IMR-90 (cell line): Measurements from ENCODE around the gene RFX6. TPM values are rescaled to one million over a fixed set of nuclear protein-coding genes. Genes with fewer than 3 reads are reported as not detected.

Source experiments
- ATAC-seq: fragments of 200-7000 bp; cut with Tn5 transposase; 2 replicates; pipeline ENCODE4 v1.9.1; 2020; ENCODE audit warnings: low read depth, mild to moderate bottlenecking, moderate library complexity
- BruUV-seq: library from RNA; stranded (reverse); fragments of 400-500 nt; replicated peaks from 2 replicates; lab custom pipeline; 2021; lab: Mats Ljungman, UMichigan
- CTCF ChIA-PET: fragments of 300-600 bp; formaldehyde crosslinking; extraction: SDS; loops from one replicate; lab custom pipeline; 2021; ENCODE audit warnings: antibody characterized with exemption; lab: Yijun Ruan, JAX
- POLR2A ChIA-PET: fragments of 300-600 bp; sonication (Branson Sonifier 250); formaldehyde crosslinking; loops from one replicate; lab custom pipeline; 2022; ENCODE audit warnings: antibody characterized with exemption; ENCODE audit not compliant: unreplicated experiment; lab: Charles Lee
- DNase-seq: peaks from one replicate; pipeline ENCODE4 v3.0.0; 2013
- H2AFZ ChIP-seq: replicated peaks from 2 replicates; pipeline ENCODE3; 2013; ENCODE audit warnings: low read length, mild to moderate bottlenecking; ENCODE audit not compliant: poor library complexity
- H2AK5ac ChIP-seq: 2 replicates; pipeline ENCODE4 v1.6.1; 2013; ENCODE audit warnings: low read depth, low read length, inconsistent platforms
- H2AK9ac ChIP-seq: replicated peaks from 2 replicates; pipeline ENCODE3; 2013; ENCODE audit warnings: mild to moderate bottlenecking, low read depth, low read length, moderate library complexity; ENCODE audit not compliant: poor library complexity
- H2BK120ac ChIP-seq: 2 replicates; pipeline ENCODE4 v1.6.1; 2013; ENCODE audit warnings: low read depth, low read length, inconsistent platforms
- H2BK15ac ChIP-seq: 3 replicates; pipeline ENCODE4 v1.6.1; 2013; ENCODE audit warnings: low read depth, low read length, inconsistent platforms
- H2BK20ac ChIP-seq: 2 replicates; pipeline ENCODE4 v1.6.1; 2013; ENCODE audit warnings: low read depth, mild to moderate bottlenecking, inconsistent platforms, low read length, moderate library complexity
- H2BK5ac ChIP-seq: 2 replicates; pipeline ENCODE4 v1.6.1; 2013; ENCODE audit warnings: mild to moderate bottlenecking, low read depth, low read length, inconsistent platforms; ENCODE audit not compliant: poor library complexity, severe bottlenecking
- H3K14ac ChIP-seq: replicated peaks from 2 replicates; pipeline ENCODE4 v1.6.1; 2013; ENCODE audit warnings: low read depth, low read length, inconsistent platforms
- H3K18ac ChIP-seq: 2 replicates; pipeline ENCODE4 v1.6.1; 2013; ENCODE audit warnings: low read depth, low read length, control low read depth
- H3K23ac ChIP-seq: 2 replicates; pipeline ENCODE4 v1.6.1; 2013; ENCODE audit warnings: low read depth, low read length, inconsistent platforms
- H3K27ac ChIP-seq: 2 replicates; pipeline ENCODE4 v1.5.1; 2013; ENCODE audit warnings: mild to moderate bottlenecking, control low read depth, low read length; ENCODE audit not compliant: insufficient read depth
- H3K27me3 ChIP-seq: 2 replicates; pipeline ENCODE4 v1.6.1; 2013; ENCODE audit warnings: low read length; ENCODE audit not compliant: control insufficient read depth, insufficient read depth
- H3K36me3 ChIP-seq: 2 replicates; pipeline ENCODE4 v1.6.1; 2013; ENCODE audit warnings: low read length, mixed read lengths; ENCODE audit not compliant: control insufficient read depth, insufficient read depth
- H3K4ac ChIP-seq: 2 replicates; pipeline ENCODE4 v1.6.1; 2013; ENCODE audit warnings: low read depth, low read length, inconsistent platforms
- H3K4me1 ChIP-seq: 2 replicates; pipeline ENCODE4 v1.6.1; 2013; ENCODE audit warnings: low read length, mixed read lengths; ENCODE audit not compliant: control insufficient read depth, insufficient read depth
- H3K4me2 ChIP-seq: 2 replicates; pipeline ENCODE4 v1.6.1; 2013; ENCODE audit warnings: low read depth, mild to moderate bottlenecking, control low read depth, low read length, moderate library complexity
- H3K4me3 ChIP-seq: 2 replicates; pipeline ENCODE4 v1.5.1; 2013; ENCODE audit warnings: low read depth, mild to moderate bottlenecking, control low read depth, low read length, moderate library complexity; ENCODE audit not compliant: insufficient read depth
- H3K56ac ChIP-seq: 2 replicates; pipeline ENCODE4 v1.6.1; 2013; ENCODE audit warnings: low read length, inconsistent platforms; ENCODE audit not compliant: insufficient read depth; ENCODE audit errors: extremely low read depth
- H3K79me1 ChIP-seq, 2 experiments: 2 replicates each; pipeline ENCODE4 v1.6.1; 2013; ENCODE audit warnings: low read length in 2 of 2, inconsistent platforms in 1 of 2, low read depth in 1 of 2
- H3K9ac ChIP-seq: 2 replicates; pipeline ENCODE4 v1.6.1; 2013; ENCODE audit warnings: low read depth, low read length, control low read depth
- H3K9me1 ChIP-seq: 2 replicates; pipeline ENCODE4 v1.6.1; 2013; ENCODE audit warnings: low read length, inconsistent platforms; ENCODE audit not compliant: insufficient read depth
- H3K9me3 ChIP-seq: 2 replicates; pipeline ENCODE4 v1.6.1; 2013; ENCODE audit warnings: low read length; ENCODE audit not compliant: control insufficient read depth, insufficient read depth
- H4K20me1 ChIP-seq: 2 replicates; pipeline ENCODE4 v1.6.1; 2013; ENCODE audit warnings: low read length, inconsistent platforms; ENCODE audit not compliant: insufficient read depth
- H4K5ac ChIP-seq: 2 replicates; pipeline ENCODE4 v1.6.1; 2013; ENCODE audit warnings: mild to moderate bottlenecking, low read depth, low read length, control low read depth
- H4K8ac ChIP-seq, 2 experiments: 2 replicates each; pipeline ENCODE4 v1.6.1; 2013; ENCODE audit warnings: low read depth in 2 of 2, low read length in 2 of 2, control low read depth in 1 of 2, inconsistent platforms in 1 of 2
- H4K91ac ChIP-seq: 2 replicates; pipeline ENCODE4 v1.6.1; 2013; ENCODE audit warnings: low read depth, low read length, inconsistent platforms; ENCODE audit not compliant: insufficient read depth
- CHD1 ChIP-seq: IDR thresholded peaks from 2 replicates; pipeline ENCODE4 v1.6.1; 2012; ENCODE audit warnings: low read depth, low read length, improper control_type of control experiment
- CTCF ChIP-seq: conservative IDR thresholded peaks from 2 replicates; pipeline ENCODE4 v1.5.1; 2012; ENCODE audit warnings: mild to moderate bottlenecking, low read depth, low read length, improper control_type of control experiment
- FOS ChIP-seq: fragments of 150-350 bp; IDR thresholded peaks from 2 replicates; pipeline ENCODE4 v1.6.1; 2016; ENCODE audit warnings: low read depth, low read length
- MAFK ChIP-seq: IDR thresholded peaks from 2 replicates; pipeline ENCODE4 v1.6.1; 2012; ENCODE audit warnings: low read depth, low read length, improper control_type of control experiment
- MAZ ChIP-seq: IDR thresholded peaks from 2 replicates; pipeline ENCODE4 v1.6.1; 2012; ENCODE audit warnings: low read depth, mild to moderate bottlenecking, low read length, improper control_type of control experiment, moderate library complexity, borderline replicate concordance
- RAD21 ChIP-seq: IDR thresholded peaks from 2 replicates; pipeline ENCODE4 v1.6.1; 2012; ENCODE audit warnings: low read length, improper control_type of control experiment
- SMC3 ChIP-seq: fragments of 150-350 bp; IDR thresholded peaks from 2 replicates; pipeline ENCODE4 v1.6.1; 2016; ENCODE audit warnings: low read depth, mild to moderate bottlenecking, antibody characterized with exemption, low read length, moderate library complexity
- WGBS, 2 experiments: methylation state at CpG; one replicate each; pipeline versions ENCODE4 v1.1.5 to v1.1.7; 2013; ENCODE audit warnings: missing lambda C conversion rate in 2 of 2; ENCODE audit not compliant: insufficient read length in 1 of 2; ENCODE audit errors: extremely low coverage in 2 of 2; 5-methylcytosine and 5-hydroxymethylcytosine counted together
- dilution Hi-C: fragments of 300-500 bp; cut with HindIII; formaldehyde crosslinking; loops from one replicate; pipeline ENCODE4 v1.14.3; 2018; ENCODE audit warnings: low sequenced_read_pairs; ENCODE audit not compliant: unreplicated experiment
- in situ Hi-C: fragments of 300-500 bp; cut with MboI; formaldehyde crosslinking; loops from 3 replicates; pipeline ENCODE4 v1.14.3; 2019; ENCODE audit warnings: low sequenced_read_pairs, inconsistent platforms, mixed read lengths
- intact Hi-C: fragments of 100-400 bp; cut with micrococcal nuclease; formaldehyde crosslinking; loops from 2 replicates; pipeline ENCODE4 v1.10.0; 2022
- polyA plus RNA-seq, 3 experiments: library from polyadenylated mRNA; depleted of rRNA; stranded (reverse); fragments of >200 nt; gene quantifications; 2 replicates each; pipeline ENCODE4 v1.2.3, GENCODE V29; 2012; ENCODE audit warnings: low replicate concordance in 1 of 3
- total RNA-seq: library from RNA; depleted of rRNA; stranded (reverse); fragments of >200 nt; gene quantifications from 2 replicates; pipeline ENCODE4 v1.2.3, GENCODE V29; 2012
- TF ChIP-seq, protein P1 (sequence below): fragments of 150-350 bp; IDR thresholded peaks from 2 replicates; pipeline ENCODE4 v1.6.1; 2017; ENCODE audit warnings: mild to moderate bottlenecking, antibody characterized with exemption, low read length, low read depth

Gene RFX6
- total and polyA plus RNA-seq, 2 of the 4 experiments (the other 2 are of a cell fraction): not detected

- Histone ChIP-seq H2BK15ac (no peak overlapping the region), H3K56ac (no peak overlapping the region), H2AK5ac (no peak overlapping the region), H3K9me3 (no peaks in the 10 kb centered on the region; the same call in 1 of the 2 replicates), H4K8ac (no peak overlapping the region), H3K36me3 (no peaks in the 10 kb centered on the region), H2BK5ac (no peak overlapping the region), H4K20me1 (no peaks in the 10 kb centered on the region), H3K4me1 (no peaks in the 10 kb centered on the region), H3K27ac (no peak overlapping the region), H3K14ac (no peak overlapping the region), H3K9ac (no peak overlapping the region), H3K27me3 (peaks cover 20% of the 10 kb centered on the region), H2AFZ (no peak overlapping the region), H4K91ac (no peak overlapping the region), H3K79me1 (no peaks in the 10 kb centered on the region), H2BK120ac (no peak overlapping the region), H3K9me1 (no peaks in the 10 kb centered on the region), H2BK20ac (no peak overlapping the region), H3K23ac (no peak overlapping the region), H4K5ac (no peak overlapping the region), H2AK9ac (no peak overlapping the region), H3K18ac (no peak overlapping the region), H3K4me2 (no peak overlapping the region), H3K4ac (no peak overlapping the region), H3K4me3 (no peak overlapping the region)
- in situ Hi-C loops: no loop called here
- dilution Hi-C loops: no loop called here
- TF ChIP-seq CTCF: no peak
- TF ChIP-seq FOS: no peak
- no peak for TF ChIP-seq CHD1
- no peak for TF ChIP-seq RAD21
- no peak for TF ChIP-seq MAZ
- no peak for TF ChIP-seq MAFK
- TF ChIP-seq, protein P1, sequence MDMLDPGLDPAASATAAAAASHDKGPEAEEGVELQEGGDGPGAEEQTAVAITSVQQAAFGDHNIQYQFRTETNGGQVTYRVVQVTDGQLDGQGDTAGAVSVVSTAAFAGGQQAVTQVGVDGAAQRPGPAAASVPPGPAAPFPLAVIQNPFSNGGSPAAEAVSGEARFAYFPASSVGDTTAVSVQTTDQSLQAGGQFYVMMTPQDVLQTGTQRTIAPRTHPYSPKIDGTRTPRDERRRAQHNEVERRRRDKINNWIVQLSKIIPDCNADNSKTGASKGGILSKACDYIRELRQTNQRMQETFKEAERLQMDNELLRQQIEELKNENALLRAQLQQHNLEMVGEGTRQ: no peak
- TF ChIP-seq SMC3: no peak
- ChIA-PET POLR2A (no interaction called here), CTCF (no interaction called here)
- intact Hi-C loops: no loop called here
- no TSS peak for BruUV-seq
- WGBS, 2 experiments: 86% methylated on average over 1 of the region's 4 CpGs; no CpG with 5 or more reads in 1 of the 2 experiments
- ATAC-seq: no peak
- DNase-seq: no peak
Measured at GRCh38 chr6:116872771-116873170, 4.3 kb upstream of the RFX6 start.
